ENCODE measurements around the gene WNK2.
A peak's percentile ranks its signal among the peaks of the same experiment; 100 is the strongest.

WNK2 gene

DNA sequence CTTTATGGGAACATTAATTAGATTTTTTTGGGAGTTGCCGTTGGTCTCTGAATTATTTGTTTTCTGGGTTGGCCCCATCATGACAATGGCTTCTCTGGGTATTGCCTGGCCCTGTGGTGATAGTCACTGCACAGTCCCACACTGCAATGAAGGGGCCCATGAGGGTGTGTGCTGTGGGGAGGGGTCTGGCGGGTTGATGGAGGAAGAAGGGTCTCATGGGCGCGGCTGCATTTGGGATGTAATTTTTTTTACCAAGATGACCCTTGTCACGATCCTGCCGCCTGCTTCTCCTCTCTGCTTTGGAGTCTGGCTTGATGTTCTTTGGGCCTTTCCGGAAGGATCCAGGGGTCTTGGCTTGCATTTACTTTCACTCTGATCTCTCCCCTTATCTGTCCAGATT, 44.1 kb downstream of the WNK2 start:
- in situ Hi-C loops (cut with MboI; ENCODE audit: low pct_unique_long_range_greater_than_20kb, low sequenced_read_pairs), result no loop called here
- no peak for DNase-seq

GRCh38 chr9:93228453-93228852, 44.5 kb downstream of the WNK2 start:
- in situ Hi-C loops (cut with MboI; ENCODE audit: low pct_unique_long_range_greater_than_20kb, low sequenced_read_pairs), result no loop called here
- DNase-seq, result no peak

GRCh38 chr9:93229636-93230035, 45.7 kb downstream of the WNK2 start:
- in situ Hi-C loops (cut with MboI; ENCODE audit: low pct_unique_long_range_greater_than_20kb, low sequenced_read_pairs), result no loop called here
- DNase-seq, result no peak

GRCh38 chr9:93230185-93230584, 46.2 kb downstream of the WNK2 start:
- in situ Hi-C loops (cut with MboI; ENCODE audit: low pct_unique_long_range_greater_than_20kb, low sequenced_read_pairs), result no loop called here
- no peak for DNase-seq

DNA sequence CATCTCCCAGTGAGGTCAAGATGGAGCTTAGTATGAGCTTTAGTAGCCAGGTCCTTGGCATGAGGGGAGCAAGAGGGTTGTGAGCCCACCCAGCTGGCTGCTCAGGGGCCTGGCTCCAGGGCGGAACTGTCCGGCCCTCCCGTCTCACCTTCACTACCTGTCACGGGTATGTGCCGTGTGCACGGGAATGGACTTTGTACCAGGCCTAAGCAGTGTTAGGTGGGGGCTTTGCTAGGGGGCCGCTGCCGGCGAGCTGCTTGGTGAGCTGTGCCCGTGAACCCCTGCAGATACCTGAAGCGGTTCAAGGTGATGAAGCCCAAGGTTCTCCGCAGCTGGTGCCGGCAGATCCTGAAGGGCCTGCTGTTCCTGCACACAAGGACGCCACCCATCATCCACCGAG, 46.7 kb downstream of the WNK2 start:
- in situ Hi-C loops (cut with MboI; ENCODE audit: low pct_unique_long_range_greater_than_20kb, low sequenced_read_pairs), result no loop called here
- no peak for DNase-seq

- DNase-seq, result peak; percentile 23
- in situ Hi-C loops (cut with MboI; ENCODE audit: low pct_unique_long_range_greater_than_20kb, low sequenced_read_pairs), result no loop called here
These were observed 47.3 kb downstream of the WNK2 start for GRCh38 chr9:93231121-93231694.

DNA sequence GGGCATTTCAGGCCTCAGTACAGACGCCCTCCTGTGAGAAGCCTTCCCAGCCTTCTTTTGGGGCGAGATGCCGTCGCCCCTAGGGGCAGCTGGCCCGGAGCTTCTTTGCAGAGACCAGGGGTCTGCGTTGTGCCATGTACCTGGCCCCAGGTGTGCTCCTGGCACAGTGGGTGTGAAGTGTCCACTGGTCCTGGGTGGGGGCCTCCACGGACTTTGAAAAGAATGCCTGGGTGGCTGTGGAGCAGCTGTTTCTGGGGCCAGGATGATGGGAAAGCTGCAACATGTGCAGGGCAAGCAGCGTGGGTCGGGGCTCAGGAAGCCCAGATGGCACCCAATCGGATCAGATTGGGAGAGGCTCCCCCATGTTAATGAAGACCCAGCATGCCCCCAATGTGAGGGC, 47.8 kb downstream of the WNK2 start:
- in situ Hi-C loops (cut with MboI; ENCODE audit: low pct_unique_long_range_greater_than_20kb, low sequenced_read_pairs), result no loop called here
- no peak for DNase-seq

DNA sequence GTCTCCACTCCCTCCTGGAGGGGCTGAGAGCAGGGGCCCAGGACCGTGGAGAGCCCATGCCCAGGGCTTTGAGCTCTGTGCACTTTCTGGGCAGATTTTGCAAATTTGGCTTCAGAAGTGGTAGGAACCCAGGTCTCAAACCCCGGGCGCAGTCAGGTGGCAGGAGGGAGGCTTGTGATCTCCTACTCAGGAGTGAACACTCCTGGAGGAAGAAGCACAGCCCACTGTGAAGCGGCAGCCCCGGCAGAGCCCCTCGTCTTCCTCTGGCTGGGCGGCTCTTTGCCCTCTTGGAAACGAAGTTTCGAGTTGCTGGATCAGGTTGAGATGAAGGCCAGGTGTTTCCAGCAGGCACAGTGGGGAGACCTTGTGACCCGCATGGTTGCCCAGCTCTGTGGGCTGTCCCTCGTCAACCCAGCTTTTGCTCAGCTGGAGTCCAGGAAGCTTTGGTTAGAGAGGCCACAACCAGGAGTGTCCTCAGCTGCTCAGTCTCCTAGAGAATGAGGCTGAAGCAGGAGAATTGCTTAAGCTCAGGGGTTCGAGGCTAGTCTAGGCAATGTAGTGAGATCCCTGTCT, 48.5 kb downstream of the WNK2 start:
- no peak for DNase-seq
- in situ Hi-C loops (cut with MboI; ENCODE audit: low pct_unique_long_range_greater_than_20kb, low sequenced_read_pairs), result no loop called here

DNA sequence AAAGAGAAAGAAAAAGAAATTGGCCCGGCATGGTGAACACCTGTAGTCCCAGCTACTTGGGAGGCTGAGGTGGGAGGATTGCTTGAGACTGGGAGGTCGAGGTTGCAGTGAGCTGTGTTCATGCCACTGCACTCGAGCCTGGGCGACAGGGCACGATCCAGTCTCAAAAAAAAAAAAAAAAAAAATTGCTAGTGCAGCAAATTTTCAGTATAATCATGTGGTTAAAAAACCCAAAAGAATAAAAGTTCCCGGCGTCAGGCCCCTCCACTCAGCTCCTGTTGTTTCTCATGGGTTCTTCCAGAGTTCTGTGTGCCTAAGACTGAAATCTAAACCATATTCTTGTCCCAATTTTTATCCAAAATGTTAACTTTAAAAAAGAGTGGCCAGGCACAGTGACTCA, 49.1 kb downstream of the WNK2 start:
- in situ Hi-C loops (cut with MboI; ENCODE audit: low pct_unique_long_range_greater_than_20kb, low sequenced_read_pairs), result no loop called here
- DNase-seq, result no peak

- no peak for DNase-seq
- in situ Hi-C loops (cut with MboI; ENCODE audit: low pct_unique_long_range_greater_than_20kb, low sequenced_read_pairs), result no loop called here
These were observed 50.7 kb downstream of the WNK2 start for GRCh38 chr9:93234600-93234999.

GRCh38 chr9:93235300-93235960, 51.5 kb downstream of the WNK2 start:
- no peak for DNase-seq
- in situ Hi-C loops (cut with MboI; ENCODE audit: low pct_unique_long_range_greater_than_20kb, low sequenced_read_pairs), result no loop called here

DNA sequence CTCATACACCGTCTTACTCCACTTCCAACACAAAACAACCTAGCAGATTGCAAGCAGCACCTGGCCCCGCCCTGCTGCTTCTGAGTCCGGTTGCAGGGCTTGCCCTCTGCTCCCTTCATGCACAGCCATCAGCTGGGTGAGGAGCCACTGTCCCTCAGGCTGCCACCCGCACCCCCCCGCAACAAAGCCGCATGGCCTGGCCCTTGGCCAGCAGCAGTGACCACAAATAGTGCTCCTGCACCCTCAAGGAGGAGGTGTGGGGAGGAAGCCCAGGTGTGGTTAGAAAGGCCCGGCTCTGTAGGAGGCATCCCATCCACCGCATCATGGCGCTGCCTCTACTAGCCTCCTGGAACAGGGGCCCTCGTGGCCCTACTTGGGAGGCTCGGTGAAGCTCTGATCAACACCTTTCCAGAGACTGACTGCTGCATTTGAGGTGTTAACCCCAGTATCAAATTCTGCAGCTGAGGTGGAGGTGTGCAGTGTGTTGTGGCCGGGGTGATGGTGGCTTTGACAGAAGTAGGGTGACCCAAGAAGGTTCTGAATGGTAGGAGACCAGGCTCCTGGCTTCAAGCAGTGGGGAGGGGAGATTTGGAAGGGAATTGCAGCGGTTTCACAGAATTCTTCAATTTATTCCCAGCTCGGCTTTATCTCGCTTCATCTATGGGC, 52.7 kb downstream of the WNK2 start:
- in situ Hi-C loops (cut with MboI; ENCODE audit: low pct_unique_long_range_greater_than_20kb, low sequenced_read_pairs), result no loop called here
- no peak for DNase-seq

DNA sequence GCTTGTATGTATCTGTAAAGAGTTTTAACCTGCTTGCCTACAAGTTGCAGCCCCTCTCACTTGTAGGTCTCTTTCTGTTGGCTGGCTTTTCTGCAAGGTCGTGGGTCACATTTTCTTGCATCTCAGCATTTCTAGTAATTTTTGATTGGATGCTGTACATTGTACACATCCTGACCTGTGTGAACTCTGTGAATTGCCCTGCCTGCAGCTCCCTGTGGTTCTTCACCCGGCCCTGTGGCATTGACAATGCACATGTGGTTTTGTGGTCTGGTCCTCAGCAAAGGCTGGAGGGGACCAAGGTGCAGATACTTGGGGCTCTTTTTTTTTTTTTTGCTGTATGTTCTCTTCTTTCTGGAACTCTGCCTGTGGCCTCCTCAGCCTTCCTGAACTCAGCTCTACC, 53.6 kb downstream of the WNK2 start:
- in situ Hi-C loops (cut with MboI; ENCODE audit: low pct_unique_long_range_greater_than_20kb, low sequenced_read_pairs), result no loop called here
- DNase-seq, result peak; percentile 57

DNA sequence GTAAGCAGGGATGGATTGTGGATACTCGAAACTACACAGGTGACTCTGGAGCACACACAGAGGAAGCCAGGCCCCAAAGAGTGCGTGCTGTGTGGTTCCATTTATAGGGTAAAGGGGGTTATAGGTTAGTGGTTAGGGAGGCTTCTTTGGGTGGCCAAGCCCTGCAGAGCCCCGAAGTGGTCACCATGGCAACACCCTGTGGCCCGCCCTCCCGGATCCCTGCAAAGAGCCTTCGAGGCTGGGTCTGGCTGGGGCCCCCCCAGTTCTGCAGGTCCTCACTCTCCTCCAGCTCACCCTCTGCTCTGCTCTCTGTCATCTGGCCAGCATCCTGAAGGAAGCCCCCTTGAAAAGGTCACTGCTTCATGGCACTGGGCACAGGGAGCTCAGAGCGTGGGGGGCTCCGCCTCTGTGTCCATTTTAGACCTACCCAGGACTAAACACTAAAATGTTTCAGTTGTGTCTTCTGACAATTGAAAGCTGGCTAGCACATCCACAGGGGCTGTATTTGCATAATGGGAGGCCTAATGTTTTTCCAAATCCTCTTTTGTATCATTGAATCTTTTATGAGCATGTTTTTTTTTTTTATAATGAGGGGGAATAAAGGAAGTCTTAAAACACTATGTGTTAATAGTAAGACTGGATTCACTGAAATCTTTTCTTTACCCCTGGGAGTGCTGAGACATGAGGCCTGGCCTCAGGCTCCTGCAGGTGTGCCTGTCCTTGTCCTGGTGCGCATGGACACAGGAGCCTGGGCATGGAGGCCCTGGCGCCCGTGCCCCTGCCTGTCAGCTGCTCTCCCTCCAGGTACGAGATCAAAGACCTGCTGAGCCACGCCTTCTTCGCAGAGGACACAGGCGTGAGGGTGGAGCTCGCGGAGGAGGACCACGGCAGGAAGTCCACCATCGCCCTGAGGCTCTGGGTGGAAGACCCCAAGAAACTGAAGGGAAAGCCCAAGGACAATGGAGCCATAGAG, 55.3 kb downstream of the WNK2 start:
- in situ Hi-C loops (cut with MboI; ENCODE audit: low pct_unique_long_range_greater_than_20kb, low sequenced_read_pairs), result no loop called here
- DNase-seq, result no peak

DNA sequence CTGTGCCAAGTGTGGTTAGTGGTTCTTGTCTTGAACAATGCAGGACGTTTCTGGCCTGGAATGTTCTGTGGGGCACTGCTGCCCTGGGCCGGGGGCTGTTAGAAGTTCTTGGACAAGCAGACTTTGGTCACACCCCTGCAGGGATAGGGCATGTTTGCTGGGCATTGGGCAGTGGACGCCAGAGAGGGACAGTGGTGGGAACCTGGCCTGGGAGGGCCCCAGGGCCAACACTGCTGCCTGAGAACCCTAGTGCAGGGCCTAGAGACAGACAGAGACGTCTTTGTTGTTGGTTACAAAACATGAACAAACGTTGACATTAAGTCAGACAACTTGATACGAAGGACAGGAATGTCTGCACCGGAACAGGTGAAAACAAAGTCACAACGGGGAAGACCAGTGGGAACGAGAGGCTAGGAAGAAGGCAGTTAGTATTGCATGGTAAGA, 57.0 kb downstream of the WNK2 start:
- in situ Hi-C loops (cut with MboI; ENCODE audit: low pct_unique_long_range_greater_than_20kb, low sequenced_read_pairs), result no loop called here
- DNase-seq, result no peak

GRCh38 chr9:93243112-93243511, 59.2 kb downstream of the WNK2 start:
- no peak for DNase-seq
- in situ Hi-C loops (cut with MboI; ENCODE audit: low pct_unique_long_range_greater_than_20kb, low sequenced_read_pairs), result no loop called here

GRCh38 chr9:93244101-93244500, 60.2 kb downstream of the WNK2 start:
- in situ Hi-C loops (cut with MboI; ENCODE audit: low pct_unique_long_range_greater_than_20kb, low sequenced_read_pairs), result no loop called here
- DNase-seq, result no peak

- no peak for DNase-seq
- in situ Hi-C loops (cut with MboI; ENCODE audit: low pct_unique_long_range_greater_than_20kb, low sequenced_read_pairs), result no loop called here
These were observed 60.8 kb downstream of the WNK2 start for GRCh38 chr9:93244510-93245436.
